ENCODE results near the gene FOXO6. TPM values are rescaled to one million over a fixed set of nuclear protein-coding genes. Genes with fewer than 3 reads are reported as not detected.

FOXO6 gene
- total and polyA plus RNA-seq, 9 of the 15 experiments (the other 6 are each of a cell fraction or from before 2014, with no cell fraction given): 0.04 to 0.31 (median 0.12) TPM; not detected in 5

DNA sequence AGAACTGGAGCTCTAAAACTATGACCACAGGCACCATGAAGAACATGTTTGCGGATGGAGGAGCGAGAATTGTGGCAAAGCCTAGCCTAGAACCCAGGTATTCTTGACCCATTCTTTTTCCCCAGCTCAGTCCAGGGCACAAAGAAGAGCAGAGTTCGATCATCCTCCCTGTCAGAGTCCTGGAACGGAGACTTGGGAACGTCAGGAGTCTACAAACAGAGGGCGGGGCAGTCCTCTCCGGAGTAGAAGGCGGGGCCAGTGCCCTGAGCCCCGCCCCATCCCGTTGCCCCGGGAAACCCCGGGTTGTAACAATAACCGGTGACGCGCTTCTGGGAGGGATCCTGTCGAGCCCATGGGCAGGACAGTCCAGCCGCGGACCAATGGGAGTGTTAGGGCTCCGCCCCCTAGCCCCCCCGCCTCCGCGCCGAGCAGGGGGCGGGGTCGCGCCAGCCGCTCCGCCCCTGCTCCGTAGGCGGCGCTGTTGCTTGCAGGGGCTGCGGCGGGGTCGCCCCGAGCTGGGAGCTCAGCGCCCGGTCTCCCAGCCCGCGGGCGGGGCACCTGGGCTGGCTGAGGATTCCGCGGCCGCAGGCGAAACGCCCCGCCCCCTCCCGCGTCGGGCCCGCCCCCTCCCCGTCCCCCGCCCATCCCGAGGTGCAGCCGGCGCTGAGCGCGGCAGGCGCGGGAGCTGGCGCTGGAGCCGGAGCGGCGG, at the start of gene FOXO6 (continued):
- TF ChIP-seq PATZ1 (CRISPR knock-in tag; IDR thresholded peaks at IDR 0.05; ENCODE audit: borderline replicate concordance): no peak
- no peak for TF ChIP-seq ZNF263 (CRISPR knock-in tag; IDR thresholded peaks at IDR 0.05; ENCODE audit: borderline replicate concordance)
- TF ChIP-seq GATAD2B (IDR thresholded peaks at IDR 0.05; ENCODE audit: borderline replicate concordance): peak; percentile 66; the same call in 1 of the 2 replicates
- TF ChIP-seq, protein P1, sequence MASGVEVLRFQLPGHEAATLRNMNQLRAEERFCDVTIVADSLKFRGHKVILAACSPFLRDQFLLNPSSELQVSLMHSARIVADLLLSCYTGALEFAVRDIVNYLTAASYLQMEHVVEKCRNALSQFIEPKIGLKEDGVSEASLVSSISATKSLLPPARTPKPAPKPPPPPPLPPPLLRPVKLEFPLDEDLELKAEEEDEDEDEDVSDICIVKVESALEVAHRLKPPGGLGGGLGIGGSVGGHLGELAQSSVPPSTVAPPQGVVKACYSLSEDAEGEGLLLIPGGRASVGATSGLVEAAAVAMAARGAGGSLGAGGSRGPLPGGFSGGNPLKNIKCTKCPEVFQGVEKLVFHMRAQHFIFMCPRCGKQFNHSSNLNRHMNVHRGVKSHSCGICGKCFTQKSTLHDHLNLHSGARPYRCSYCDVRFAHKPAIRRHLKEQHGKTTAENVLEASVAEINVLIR (CRISPR knock-in tag; IDR thresholded peaks at IDR 0.05): peak; percentile 59; the same call in 1 of the 2 replicates
- no peak; the same call in 1 of the 2 replicates for TF ChIP-seq TEAD2 (tag; IDR thresholded peaks at IDR 0.05)
- no peak for TF ChIP-seq ZBTB33 (CRISPR knock-in tag; IDR thresholded peaks at IDR 0.05)
- no peak for TF ChIP-seq ZNF57 (CRISPR knock-in tag; IDR thresholded peaks at IDR 0.05)
- no peak for TF ChIP-seq PTTG1 (tag; IDR thresholded peaks at IDR 0.05; ENCODE audit: low read depth)
- TF ChIP-seq, protein P2, sequence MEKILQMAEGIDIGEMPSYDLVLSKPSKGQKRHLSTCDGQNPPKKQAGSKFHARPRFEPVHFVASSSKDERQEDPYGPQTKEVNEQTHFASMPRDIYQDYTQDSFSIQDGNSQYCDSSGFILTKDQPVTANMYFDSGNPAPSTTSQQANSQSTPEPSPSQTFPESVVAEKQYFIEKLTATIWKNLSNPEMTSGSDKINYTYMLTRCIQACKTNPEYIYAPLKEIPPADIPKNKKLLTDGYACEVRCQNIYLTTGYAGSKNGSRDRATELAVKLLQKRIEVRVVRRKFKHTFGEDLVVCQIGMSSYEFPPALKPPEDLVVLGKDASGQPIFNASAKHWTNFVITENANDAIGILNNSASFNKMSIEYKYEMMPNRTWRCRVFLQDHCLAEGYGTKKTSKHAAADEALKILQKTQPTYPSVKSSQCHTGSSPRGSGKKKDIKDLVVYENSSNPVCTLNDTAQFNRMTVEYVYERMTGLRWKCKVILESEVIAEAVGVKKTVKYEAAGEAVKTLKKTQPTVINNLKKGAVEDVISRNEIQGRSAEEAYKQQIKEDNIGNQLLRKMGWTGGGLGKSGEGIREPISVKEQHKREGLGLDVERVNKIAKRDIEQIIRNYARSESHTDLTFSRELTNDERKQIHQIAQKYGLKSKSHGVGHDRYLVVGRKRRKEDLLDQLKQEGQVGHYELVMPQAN (IDR thresholded peaks at IDR 0.05; ENCODE audit: borderline replicate concordance): no peak
- TF ChIP-seq FOXP1 (CRISPR knock-in tag; IDR thresholded peaks at IDR 0.05): no peak
- no peak for TF ChIP-seq MTA2 (IDR thresholded peaks at IDR 0.05; ENCODE audit: low read depth)
- TF ChIP-seq BHLHE40 (IDR thresholded peaks at IDR 0.05; ENCODE audit: low read length): peak; percentile 27; the same call in 1 of the 2 replicates
- no peak for TF ChIP-seq DDX20 (tag; IDR thresholded peaks at IDR 0.05; ENCODE audit: low read depth)
- TF ChIP-seq IRF9 (tag; IDR thresholded peaks at IDR 0.05): no peak
- TF ChIP-seq MAX (CRISPR knock-in tag; IDR thresholded peaks at IDR 0.05): no peak
- no peak for TF ChIP-seq TEAD4 (IDR thresholded peaks at IDR 0.05; ENCODE audit: low read length)
- no peak for TF ChIP-seq TEAD4 (CRISPR knock-in tag; IDR thresholded peaks at IDR 0.05; ENCODE audit: borderline replicate concordance)
- TF ChIP-seq FOXK1 (CRISPR knock-in tag; IDR thresholded peaks at IDR 0.05; ENCODE audit: borderline replicate concordance): no peak
- TF ChIP-seq NEUROD1 (IDR thresholded peaks at IDR 0.05; ENCODE audit: borderline replicate concordance, low read depth, low read length, partially characterized antibody): peak; percentile 66

Measured in K562 (cell line).